Measurements from ENCODE around the gene ENTPD7.

Gene ENTPD7

GRCh38 chr10:99659868-99660366 lies 608 bp downstream of the ENTPD7 start:
- Histone ChIP-seq H3K9ac (ENCODE audit: low read length) (peak overlapping the region; percentile 98), H2AK5ac (ENCODE audit: low read length, severe bottlenecking) (no peak overlapping the region), H3K4me3 (ENCODE audit: insufficient read depth in 1 of 2, low read depth in 1 of 2, low read length in 2 of 2) (peak overlapping the region; percentile 86 to 91), H3K14ac (ENCODE audit: low read length in 2 of 2) (no peak overlapping the region), H3K27ac (ENCODE audit: low read length, poor library complexity, severe bottlenecking) (peak overlapping the region; percentile 44), H3K79me1 (replicated peaks; ENCODE audit: low read length, poor library complexity, severe bottlenecking) (peaks cover 7% of the 10 kb centered on the region), H2BK12ac (ENCODE audit: low read length in 2 of 2) (no peak overlapping the region), H3K4me2 (ENCODE audit: low read length, poor library complexity, severe bottlenecking) (peak overlapping the region; percentile 18), H3K9me3 (ENCODE audit: control insufficient read depth, low read length) (no peaks in the 10 kb centered on the region), H3K4ac (ENCODE audit: low read depth in 1 of 2, low read length in 2 of 2) (peak overlapping the region; percentile 57 to 76), H3K27me3 (ENCODE audit: control insufficient read depth in 1 of 2, insufficient read depth in 1 of 2, low read length in 2 of 2) (no peaks in the 10 kb centered on the region), H2AFZ (ENCODE audit: low read depth, low read length) (peak overlapping the region; percentile 30), H3K23ac (ENCODE audit: low read length in 2 of 2) (no peak overlapping the region), H2BK5ac (ENCODE audit: low read depth, low read length, poor library complexity, severe bottlenecking) (no peak overlapping the region), H3K18ac (ENCODE audit: low read depth in 1 of 2, low read length in 2 of 2) (peak overlapping the region; percentile 48 to 90), H3K36me3 (ENCODE audit: control insufficient read depth in 1 of 2, insufficient read depth in 2 of 2, low read depth in 1 of 2, low read length in 2 of 2) (peaks cover 7 to 26% of the 10 kb centered on the region in 2 experiments), H4K91ac (ENCODE audit: low read length) (no peak overlapping the region), H4K8ac (ENCODE audit: low read length) (no peak overlapping the region), H2BK15ac (ENCODE audit: low read depth, poor library complexity, severe bottlenecking) (no peak overlapping the region), H2BK120ac (ENCODE audit: low read depth, low read length) (no peak overlapping the region), H3K4me1 (ENCODE audit: control insufficient read depth, insufficient read depth, low read depth, low read length) (peaks cover 9% of the 10 kb centered on the region)
- DNase-seq, result peak; percentile 15
- WGBS, result 20% methylated on average over 9 of the region's 10 CpGs

- Histone ChIP-seq H3K4me1 (ENCODE audit: control insufficient read depth, insufficient read depth, low read depth, low read length) (peaks cover 9% of the 10 kb centered on the region), H3K36me3 (ENCODE audit: control insufficient read depth in 1 of 2, insufficient read depth in 2 of 2, low read depth in 1 of 2, low read length in 2 of 2) (peaks cover 9 to 35% of the 10 kb centered on the region in 2 experiments), H4K91ac (ENCODE audit: low read length) (no peak overlapping the region), H2AFZ (ENCODE audit: low read depth, low read length) (no peak overlapping the region), H3K79me1 (replicated peaks; ENCODE audit: low read length, poor library complexity, severe bottlenecking) (peaks cover 10% of the 10 kb centered on the region), H4K8ac (ENCODE audit: low read length) (no peak overlapping the region), H3K9me3 (ENCODE audit: control insufficient read depth, low read length) (no peaks in the 10 kb centered on the region), H2BK12ac (ENCODE audit: low read length in 2 of 2) (no peak overlapping the region), H3K23ac (ENCODE audit: low read length in 2 of 2) (no peak overlapping the region), H2AK5ac (ENCODE audit: low read length, severe bottlenecking) (no peak overlapping the region), H3K27ac (ENCODE audit: low read length, poor library complexity, severe bottlenecking) (peak overlapping the region; percentile 77), H3K27me3 (ENCODE audit: control insufficient read depth in 1 of 2, insufficient read depth in 1 of 2, low read length in 2 of 2) (no peaks in the 10 kb centered on the region), H3K9ac (ENCODE audit: low read length) (peak overlapping the region; percentile 98), H3K4me3 (ENCODE audit: insufficient read depth in 1 of 2, low read depth in 1 of 2, low read length in 2 of 2) (peak overlapping the region in 1 of 2 experiments; percentile 86), H2BK15ac (ENCODE audit: low read depth, poor library complexity, severe bottlenecking) (no peak overlapping the region), H3K18ac (ENCODE audit: low read depth in 1 of 2, low read length in 2 of 2) (no peak overlapping the region), H3K4ac (ENCODE audit: low read depth in 1 of 2, low read length in 2 of 2) (no peak overlapping the region), H3K14ac (ENCODE audit: low read length in 2 of 2) (no peak overlapping the region), H2BK120ac (ENCODE audit: low read depth, low read length) (no peak overlapping the region), H3K4me2 (ENCODE audit: low read length, poor library complexity, severe bottlenecking) (peak overlapping the region; percentile 65), H2BK5ac (ENCODE audit: low read depth, low read length, poor library complexity, severe bottlenecking) (no peak overlapping the region)
- peak; percentile 59 for DNase-seq
- 99% methylated on average over 3 of the region's 6 CpGs for WGBS
These were observed 1.5 kb downstream of the ENTPD7 start for GRCh38 chr10:99660662-99661376.

- peaks cover 13% of the 10 kb centered on the region for H3K79me1 ChIP-seq (replicated peaks; ENCODE audit: low read length, poor library complexity, severe bottlenecking)
- no peak overlapping the region for H2BK12ac ChIP-seq (ENCODE audit: low read length in 2 of 2)
- H3K36me3 ChIP-seq (ENCODE audit: control insufficient read depth in 1 of 2, insufficient read depth in 2 of 2, low read depth in 1 of 2, low read length in 2 of 2), result peaks cover 13 to 36% of the 10 kb centered on the region in 2 experiments
- H2AFZ ChIP-seq (ENCODE audit: low read depth, low read length), result no peak overlapping the region
- H3K9me3 ChIP-seq (ENCODE audit: control insufficient read depth, low read length), result no peaks in the 10 kb centered on the region
- no peak overlapping the region for H4K8ac ChIP-seq (ENCODE audit: low read length)
- DNase-seq, result peak; percentile 87
- H3K4me1 ChIP-seq (ENCODE audit: control insufficient read depth, insufficient read depth, low read depth, low read length), result peaks cover 12% of the 10 kb centered on the region
- H3K23ac ChIP-seq (ENCODE audit: low read length in 2 of 2), result no peak overlapping the region
- peak overlapping the region; percentile 98 for H3K9ac ChIP-seq (ENCODE audit: low read length)
- H4K91ac ChIP-seq (ENCODE audit: low read length), result no peak overlapping the region
- peak overlapping the region in 1 of 2 experiments; percentile 86 for H3K4me3 ChIP-seq (ENCODE audit: insufficient read depth in 1 of 2, low read depth in 1 of 2, low read length in 2 of 2)
- H3K27ac ChIP-seq (ENCODE audit: low read length, poor library complexity, severe bottlenecking), result peak overlapping the region; percentile 77
- no peak overlapping the region for H2BK15ac ChIP-seq (ENCODE audit: low read depth, poor library complexity, severe bottlenecking)
- no peaks in the 10 kb centered on the region for H3K27me3 ChIP-seq (ENCODE audit: control insufficient read depth in 1 of 2, insufficient read depth in 1 of 2, low read length in 2 of 2)
- H3K4ac ChIP-seq (ENCODE audit: low read depth in 1 of 2, low read length in 2 of 2), result peak overlapping the region in 1 of 2 experiments; percentile 79
- H2BK120ac ChIP-seq (ENCODE audit: low read depth, low read length), result no peak overlapping the region
- H3K4me2 ChIP-seq (ENCODE audit: low read length, poor library complexity, severe bottlenecking), result peak overlapping the region; percentile 58
- H2BK5ac ChIP-seq (ENCODE audit: low read depth, low read length, poor library complexity, severe bottlenecking), result no peak overlapping the region
- H3K14ac ChIP-seq (ENCODE audit: low read length in 2 of 2), result no peak overlapping the region
- H3K18ac ChIP-seq (ENCODE audit: low read depth in 1 of 2, low read length in 2 of 2), result no peak overlapping the region
- no peak overlapping the region for H2AK5ac ChIP-seq (ENCODE audit: low read length, severe bottlenecking)
- 36% methylated on average over 4 of the region's 6 CpGs for WGBS
These were observed 2.1 kb downstream of the ENTPD7 start for GRCh38 chr10:99661377-99661763.

- peaks cover 9% of the 10 kb centered on the region for H3K4me1 ChIP-seq (ENCODE audit: control insufficient read depth, insufficient read depth, low read depth, low read length)
- no peak overlapping the region for H3K4ac ChIP-seq (ENCODE audit: low read depth in 1 of 2, low read length in 2 of 2)
- H2BK5ac ChIP-seq (ENCODE audit: low read depth, low read length, poor library complexity, severe bottlenecking), result no peak overlapping the region
- H2AK5ac ChIP-seq (ENCODE audit: low read length, severe bottlenecking), result no peak overlapping the region
- no peaks in the 10 kb centered on the region for H3K9me3 ChIP-seq (ENCODE audit: control insufficient read depth, low read length)
- H2BK15ac ChIP-seq (ENCODE audit: low read depth, poor library complexity, severe bottlenecking), result no peak overlapping the region
- peaks cover 7% of the 10 kb centered on the region for H3K79me1 ChIP-seq (replicated peaks; ENCODE audit: low read length, poor library complexity, severe bottlenecking)
- H3K27me3 ChIP-seq (ENCODE audit: control insufficient read depth in 1 of 2, insufficient read depth in 1 of 2, low read length in 2 of 2), result no peaks in the 10 kb centered on the region
- H3K4me3 ChIP-seq (ENCODE audit: insufficient read depth in 1 of 2, low read depth in 1 of 2, low read length in 2 of 2), result no peak overlapping the region
- no peak overlapping the region for H4K8ac ChIP-seq (ENCODE audit: low read length)
- no peak overlapping the region for H4K91ac ChIP-seq (ENCODE audit: low read length)
- H3K23ac ChIP-seq (ENCODE audit: low read length in 2 of 2), result no peak overlapping the region
- no peak overlapping the region for H3K14ac ChIP-seq (ENCODE audit: low read length in 2 of 2)
- H2BK120ac ChIP-seq (ENCODE audit: low read depth, low read length), result no peak overlapping the region
- no peak overlapping the region for H3K4me2 ChIP-seq (ENCODE audit: low read length, poor library complexity, severe bottlenecking)
- no peak overlapping the region for H3K18ac ChIP-seq (ENCODE audit: low read depth in 1 of 2, low read length in 2 of 2)
- H2AFZ ChIP-seq (ENCODE audit: low read depth, low read length), result no peak overlapping the region
- 98% methylated on average over 2 of the region's 2 CpGs for WGBS
- H3K36me3 ChIP-seq (ENCODE audit: control insufficient read depth in 1 of 2, insufficient read depth in 2 of 2, low read depth in 1 of 2, low read length in 2 of 2), result peaks cover 13 to 58% of the 10 kb centered on the region in 2 experiments
- H3K9ac ChIP-seq (ENCODE audit: low read length), result no peak overlapping the region
- no peak for DNase-seq
- no peak overlapping the region for H3K27ac ChIP-seq (ENCODE audit: low read length, poor library complexity, severe bottlenecking)
- H2BK12ac ChIP-seq (ENCODE audit: low read length in 2 of 2), result no peak overlapping the region
These were observed 6.0 kb downstream of the ENTPD7 start for GRCh38 chr10:99665304-99665703.

All from mesenchymal stem cell (in vitro differentiated cells and primary cell).